HCT116 (cell line): Measurements from ENCODE around the gene TRIM31. TPM values are rescaled to one million over a fixed set of nuclear protein-coding genes. Genes with fewer than 3 reads are reported as not detected.
A peak's percentile ranks its signal among the peaks of the same experiment; 100 is the strongest.

Experiments used
- ATAC-seq: fragments of 200-7000 bp; cut with Tn5 transposase; 2 replicates; pipeline ENCODE4 v1.9.1; 2020; ENCODE audit warnings: mild to moderate bottlenecking, moderate library complexity
- BruUV-seq: library from RNA; stranded (reverse); fragments of 400-500 nt; replicated peaks from 2 replicates; lab custom pipeline; 2021; lab: Mats Ljungman, UMichigan
- CTCF ChIA-PET: fragments of 300-600 bp; sonication (Branson Sonifier 250); formaldehyde crosslinking; loops from one replicate; lab custom pipeline; 2021; ENCODE audit warnings: antibody characterized with exemption; lab: Charles Lee
- POLR2A ChIA-PET: fragments of 300-600, 350-600 bp; sonication (Branson Sonifier 250); formaldehyde crosslinking; loops from one replicate; lab custom pipeline; 2021; ENCODE audit warnings: antibody characterized with exemption; lab: Charles Lee
- RAD21 ChIA-PET, 2 experiments: fragments of 300-600 bp; sonication (Branson Sonifier 250); formaldehyde crosslinking; loops; one replicate each; lab custom pipeline; 2023; ENCODE audit warnings: low total read pairs in 2 of 2; ENCODE audit not compliant: uncharacterized antibody in 2 of 2, unreplicated experiment in 2 of 2, low non-redundant PET in 1 of 2; lab: Charles Lee
- DNase-seq: peaks from one replicate; pipeline ENCODE4 v3.0.0-alpha.2; 2010; ENCODE audit warnings: low read depth, low spot score
- H2AFZ ChIP-seq: fragments of 200-600 bp; shearing (Covaris generic), sonication (generic); 2 replicates; pipeline ENCODE4 v1.6.1; 2017; ENCODE audit warnings: low read depth, mixed run types, mixed read lengths, antibody characterized with exemption, low read length; ENCODE audit not compliant: poor library complexity, severe bottlenecking
- H3K27ac ChIP-seq: 2 replicates; pipeline ENCODE4 v1.5.1; 2012; ENCODE audit warnings: low read depth, low read length
- H3K27me3 ChIP-seq: fragments of 200-600 bp; sonication (generic); 2 replicates; pipeline ENCODE4 v1.6.1; 2016; ENCODE audit warnings: mixed run types, low read length, mixed read lengths; ENCODE audit not compliant: insufficient read depth
- H3K36me3 ChIP-seq, 2 experiments: fragments of 200-500 bp in 1 of 2; fragments of 200-600 bp in 1 of 2; sonication (Bioruptor generic) in 1 of 2; sonication (generic) in 1 of 2; 2 replicates each; pipeline versions ENCODE4 v1.5.1 to v1.6.1; 2014 to 2016; ENCODE audit warnings: low read length in 2 of 2, inconsistent platforms in 1 of 2, mixed read lengths in 1 of 2, mixed run types in 1 of 2; ENCODE audit not compliant: insufficient read depth in 2 of 2, control insufficient read depth in 1 of 2
- H3K4me1 ChIP-seq, 2 experiments: fragments of 200-600 bp in 1 of 2; sonication (generic) in 1 of 2; 2 replicates each; pipeline versions ENCODE4 v1.5.1 to v1.6.1; 2012 to 2017; ENCODE audit warnings: low read length in 2 of 2, inconsistent platforms in 1 of 2, mild to moderate bottlenecking in 1 of 2, mixed read lengths in 1 of 2, mixed run types in 1 of 2, moderate library complexity in 1 of 2; ENCODE audit not compliant: insufficient read depth in 2 of 2, control insufficient read depth in 1 of 2
- H3K4me2 ChIP-seq: fragments of 200-600 bp; sonication (generic); 2 replicates; pipeline ENCODE4 v1.6.1; 2017; ENCODE audit warnings: mixed run types, low read length, mixed read lengths
- H3K4me3 ChIP-seq, 2 experiments: fragments of 200-600 bp in 1 of 2; sonication (generic) in 1 of 2; replicated peaks in 1 of 2; 2 replicates each; pipeline ENCODE4 v1.5.1; 2011 to 2016; ENCODE audit warnings: low read length in 2 of 2, control low read depth in 1 of 2, low read depth in 1 of 2, mild to moderate bottlenecking in 1 of 2, mixed read lengths in 1 of 2, mixed run types in 1 of 2
- H3K79me2 ChIP-seq: fragments of 200-600 bp; sonication (generic); 2 replicates; pipeline ENCODE4 v1.6.1; 2017; ENCODE audit warnings: mild to moderate bottlenecking, mixed run types, low read length, moderate library complexity, mixed read lengths; ENCODE audit not compliant: insufficient read depth
- H3K9ac ChIP-seq: fragments of 200-600 bp; sonication (generic); 2 replicates; pipeline ENCODE4 v1.6.1; 2016; ENCODE audit warnings: low read length, mixed read lengths
- H3K9me2 ChIP-seq: fragments of 200-600 bp; sonication (generic), shearing (Covaris generic); 2 replicates; pipeline ENCODE4 v1.6.1; 2017; ENCODE audit warnings: mixed run types, mild to moderate bottlenecking, moderate library complexity; ENCODE audit not compliant: insufficient read depth
- H3K9me3 ChIP-seq, 2 experiments: fragments of 200-500 bp in 1 of 2; fragments of 200-600 bp in 1 of 2; sonication (Bioruptor generic) in 1 of 2; sonication (generic) in 1 of 2; 2 replicates each; pipeline ENCODE4 v1.6.1; 2014 to 2017; ENCODE audit warnings: low read length in 2 of 2, mixed read lengths in 2 of 2, inconsistent platforms in 1 of 2, low read depth in 1 of 2, mild to moderate bottlenecking in 1 of 2, mixed run types in 1 of 2, moderate library complexity in 1 of 2; ENCODE audit not compliant: control insufficient read depth in 1 of 2, insufficient read depth in 1 of 2
- H4K20me1 ChIP-seq: fragments of 200-600 bp; sonication (generic), shearing (Covaris generic); 2 replicates; pipeline ENCODE4 v1.6.1; 2017; ENCODE audit warnings: mixed run types, mild to moderate bottlenecking, moderate library complexity; ENCODE audit not compliant: insufficient read depth
- CBX3 ChIP-seq: IDR thresholded peaks from 2 replicates; pipeline ENCODE4 v1.6.1; 2012; ENCODE audit warnings: low read depth
- CEBPB ChIP-seq: IDR thresholded peaks from 2 replicates; pipeline ENCODE4 v1.6.1; 2012; ENCODE audit warnings: low read depth
- EGR1 ChIP-seq: IDR thresholded peaks from 2 replicates; pipeline ENCODE4 v1.6.1; 2012; ENCODE audit warnings: low read depth
- EZH2 ChIP-seq: fragments of 200-600 bp; sonication (generic); IDR thresholded peaks from 2 replicates; pipeline ENCODE4 v1.6.1; 2017; ENCODE audit warnings: antibody characterized with exemption, mixed run types
- FOSL1 ChIP-seq: IDR thresholded peaks from 2 replicates; pipeline ENCODE4 v1.6.1; 2012; ENCODE audit warnings: low read depth
- JUND ChIP-seq: IDR thresholded peaks from 2 replicates; pipeline ENCODE4 v1.6.1; 2012
- POLR2A ChIP-seq: IDR thresholded peaks from 2 replicates; pipeline ENCODE4 v1.7.0; 2011; ENCODE audit warnings: borderline replicate concordance; ENCODE audit not compliant: insufficient read depth, insufficient read length; ENCODE audit errors: extremely low read depth
- POLR2AphosphoS5 ChIP-seq: IDR thresholded peaks from 2 replicates; pipeline ENCODE4 v1.6.1; 2011; ENCODE audit warnings: mild to moderate bottlenecking, low read depth, low read length, moderate library complexity
- SIN3A ChIP-seq: IDR thresholded peaks from 2 replicates; pipeline ENCODE4 v1.6.1; 2012; ENCODE audit warnings: low read depth
- SP1 ChIP-seq: IDR thresholded peaks from 2 replicates; pipeline ENCODE4 v1.6.1; 2012; ENCODE audit warnings: low read depth
- SRF ChIP-seq: IDR thresholded peaks from 2 replicates; pipeline ENCODE4 v1.6.1; 2012; ENCODE audit warnings: low read depth
- TCF7L2 ChIP-seq: IDR thresholded peaks from 2 replicates; pipeline ENCODE4 v1.7.0; 2011; ENCODE audit warnings: borderline replicate concordance, inconsistent platforms; ENCODE audit not compliant: insufficient read depth, insufficient read length; ENCODE audit errors: extremely low read depth
- YY1 ChIP-seq: IDR thresholded peaks from 2 replicates; pipeline ENCODE4 v1.6.1; 2011; ENCODE audit warnings: low read length, low read depth, moderate library complexity, mild to moderate bottlenecking; ENCODE audit not compliant: insufficient replicate concordance; ENCODE audit errors: extremely low read depth
- ZFX ChIP-seq: fragments of 450-650 bp; IDR thresholded peaks from 2 replicates; pipeline ENCODE4 v1.6.1; 2017
- ZNF274 ChIP-seq: fragments of 200-500 bp; sonication (Bioruptor generic); IDR thresholded peaks from 2 replicates; pipeline ENCODE4 v1.6.1; 2014; ENCODE audit warnings: mild to moderate bottlenecking, low read depth, low read length, inconsistent platforms
- intact Hi-C: fragments of 100-400 bp; cut with micrococcal nuclease; formaldehyde crosslinking; loops from 2 replicates; pipeline ENCODE4 v1.10.0; 2022
- total RNA-seq: library from RNA; stranded (reverse); gene quantifications from one replicate; pipeline ENCODE4 v1.2.1, GENCODE V29; 2021; ENCODE audit not compliant: unreplicated experiment
- TF ChIP-seq, protein P1 (sequence below), 3 experiments: fragments of 200-600 bp in 1 of 3; sonication (generic) in 1 of 3; IDR thresholded peaks in 2 of 3; conservative IDR thresholded peaks in 1 of 3; 2 replicates each; pipeline ENCODE4 v1.5.1; 2012 to 2017; ENCODE audit warnings: low read depth in 2 of 3, low read length in 2 of 3, antibody characterized with exemption in 1 of 3, borderline replicate concordance in 1 of 3, control low read depth in 1 of 3, mild to moderate bottlenecking in 1 of 3, mixed read lengths in 1 of 3, mixed run types in 1 of 3, moderate library complexity in 1 of 3; ENCODE audit not compliant: insufficient read depth in 1 of 3
- TF ChIP-seq, protein P2 (sequence below): IDR thresholded peaks from 2 replicates; pipeline ENCODE4 v1.6.1; 2012; ENCODE audit warnings: low read depth
- TF ChIP-seq, protein P3 (sequence below): IDR thresholded peaks from 2 replicates; pipeline ENCODE4 v1.6.1; 2012
- TF ChIP-seq, protein P4 (sequence below): IDR thresholded peaks from 2 replicates; pipeline ENCODE4 v1.6.1; 2011; ENCODE audit warnings: mild to moderate bottlenecking, low read length, moderate library complexity; ENCODE audit not compliant: insufficient replicate concordance; ENCODE audit errors: extremely low read depth

The TRIM31 gene
- total RNA-seq, 1 experiment from 2014 or later, result not detected

DNA sequence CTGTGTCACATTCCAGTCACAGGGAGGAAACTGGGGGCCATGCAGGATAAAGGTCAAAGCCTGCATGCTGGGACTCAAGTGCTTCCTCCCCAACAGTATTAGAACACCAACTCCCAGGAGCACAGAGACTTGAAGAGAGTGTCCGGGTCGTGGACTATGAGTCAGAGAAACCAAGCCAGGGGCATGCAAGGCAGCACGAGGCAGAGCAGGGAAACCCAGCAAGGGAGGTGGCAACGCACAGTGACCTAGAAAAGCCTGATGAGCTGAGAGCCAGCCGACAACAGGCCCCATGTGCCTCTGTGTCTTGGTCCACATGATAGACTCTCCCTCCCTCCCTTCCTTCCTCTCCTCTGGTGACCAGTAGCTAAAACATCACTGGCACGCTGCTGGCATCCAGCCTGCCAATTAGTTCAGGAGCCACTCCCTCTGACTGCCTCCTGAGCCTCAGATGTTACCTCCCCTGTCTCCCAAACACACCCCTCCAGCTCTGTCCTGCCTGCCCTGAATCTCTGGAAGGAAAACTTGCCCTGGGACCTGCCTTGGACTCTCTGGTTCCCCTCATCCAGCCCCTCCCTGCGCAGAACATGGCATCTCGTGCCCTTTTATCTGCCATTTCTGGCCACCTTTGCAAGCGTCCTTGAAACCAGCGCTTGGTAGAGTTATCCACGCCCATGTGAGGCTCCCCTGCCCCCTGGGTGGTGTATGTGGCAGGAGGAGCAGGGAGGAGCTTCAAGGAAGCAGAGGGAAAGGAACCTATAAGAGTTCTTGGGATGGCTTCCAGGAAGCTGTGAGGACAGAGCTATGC is 21.1 kb downstream of the TRIM31 start:
- H3K4me2 ChIP-seq, result peak overlapping the region; percentile 87
- H3K27me3 ChIP-seq, result no peaks in the 10 kb centered on the region
- no peaks in the 10 kb centered on the region for H4K20me1 ChIP-seq
- H3K79me2 ChIP-seq, result no peaks in the 10 kb centered on the region
- H3K9me2 ChIP-seq, result no peaks in the 10 kb centered on the region
- H3K9ac ChIP-seq, result peak overlapping the region; percentile 59
- H3K36me3 ChIP-seq, result no peaks in the 10 kb centered on the region
- ChIA-PET POLR2A (interaction anchor here (1.3 to 1.7 kb wide), 2 partner anchors 10 to 31 kb away, joined by 4 to 18 read pairs; partner anchors contain the start of gene POLR1H), RAD21 (interaction anchor here in 1 of 2 experiments (1.2 kb wide), 1 partner anchor 11 kb away, joined by 3 read pairs; no protein-coding TSS in a partner anchor), CTCF (interaction anchor here (0.8 to 2.2 kb wide), 4 partner anchors 10 to 127 kb away, joined by 3 to 8 read pairs (median 6); partner anchors contain the start of gene PPP1R11)
- H3K4me3 ChIP-seq, result peak overlapping the region; percentile 15 to 52; a peak in 3 of 4 replicates
- intact Hi-C loops, result no loop called here
- H3K9me3 ChIP-seq, result no peaks in the 10 kb centered on the region
- peak; percentile 93 for ATAC-seq
- peaks cover 17 to 38% of the 10 kb centered on the region in 2 experiments for H3K4me1 ChIP-seq
- no TSS peak for BruUV-seq
- peak overlapping the region; percentile 71 for H3K27ac ChIP-seq
- DNase-seq, result peak; percentile 85
- peak overlapping the region; percentile 99 for H2AFZ ChIP-seq
- TF ChIP-seq, protein P1, sequence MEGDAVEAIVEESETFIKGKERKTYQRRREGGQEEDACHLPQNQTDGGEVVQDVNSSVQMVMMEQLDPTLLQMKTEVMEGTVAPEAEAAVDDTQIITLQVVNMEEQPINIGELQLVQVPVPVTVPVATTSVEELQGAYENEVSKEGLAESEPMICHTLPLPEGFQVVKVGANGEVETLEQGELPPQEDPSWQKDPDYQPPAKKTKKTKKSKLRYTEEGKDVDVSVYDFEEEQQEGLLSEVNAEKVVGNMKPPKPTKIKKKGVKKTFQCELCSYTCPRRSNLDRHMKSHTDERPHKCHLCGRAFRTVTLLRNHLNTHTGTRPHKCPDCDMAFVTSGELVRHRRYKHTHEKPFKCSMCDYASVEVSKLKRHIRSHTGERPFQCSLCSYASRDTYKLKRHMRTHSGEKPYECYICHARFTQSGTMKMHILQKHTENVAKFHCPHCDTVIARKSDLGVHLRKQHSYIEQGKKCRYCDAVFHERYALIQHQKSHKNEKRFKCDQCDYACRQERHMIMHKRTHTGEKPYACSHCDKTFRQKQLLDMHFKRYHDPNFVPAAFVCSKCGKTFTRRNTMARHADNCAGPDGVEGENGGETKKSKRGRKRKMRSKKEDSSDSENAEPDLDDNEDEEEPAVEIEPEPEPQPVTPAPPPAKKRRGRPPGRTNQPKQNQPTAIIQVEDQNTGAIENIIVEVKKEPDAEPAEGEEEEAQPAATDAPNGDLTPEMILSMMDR (IDR thresholded peaks at IDR 0.05 in 2 of 3, conservative IDR thresholded peaks at IDR 0.05 in 1 of 3; ENCODE audit: borderline replicate concordance in 1 of 3, insufficient read depth in 1 of 3, low read depth in 2 of 3, low read length in 2 of 3), result no peak
- TF ChIP-seq, protein P2, sequence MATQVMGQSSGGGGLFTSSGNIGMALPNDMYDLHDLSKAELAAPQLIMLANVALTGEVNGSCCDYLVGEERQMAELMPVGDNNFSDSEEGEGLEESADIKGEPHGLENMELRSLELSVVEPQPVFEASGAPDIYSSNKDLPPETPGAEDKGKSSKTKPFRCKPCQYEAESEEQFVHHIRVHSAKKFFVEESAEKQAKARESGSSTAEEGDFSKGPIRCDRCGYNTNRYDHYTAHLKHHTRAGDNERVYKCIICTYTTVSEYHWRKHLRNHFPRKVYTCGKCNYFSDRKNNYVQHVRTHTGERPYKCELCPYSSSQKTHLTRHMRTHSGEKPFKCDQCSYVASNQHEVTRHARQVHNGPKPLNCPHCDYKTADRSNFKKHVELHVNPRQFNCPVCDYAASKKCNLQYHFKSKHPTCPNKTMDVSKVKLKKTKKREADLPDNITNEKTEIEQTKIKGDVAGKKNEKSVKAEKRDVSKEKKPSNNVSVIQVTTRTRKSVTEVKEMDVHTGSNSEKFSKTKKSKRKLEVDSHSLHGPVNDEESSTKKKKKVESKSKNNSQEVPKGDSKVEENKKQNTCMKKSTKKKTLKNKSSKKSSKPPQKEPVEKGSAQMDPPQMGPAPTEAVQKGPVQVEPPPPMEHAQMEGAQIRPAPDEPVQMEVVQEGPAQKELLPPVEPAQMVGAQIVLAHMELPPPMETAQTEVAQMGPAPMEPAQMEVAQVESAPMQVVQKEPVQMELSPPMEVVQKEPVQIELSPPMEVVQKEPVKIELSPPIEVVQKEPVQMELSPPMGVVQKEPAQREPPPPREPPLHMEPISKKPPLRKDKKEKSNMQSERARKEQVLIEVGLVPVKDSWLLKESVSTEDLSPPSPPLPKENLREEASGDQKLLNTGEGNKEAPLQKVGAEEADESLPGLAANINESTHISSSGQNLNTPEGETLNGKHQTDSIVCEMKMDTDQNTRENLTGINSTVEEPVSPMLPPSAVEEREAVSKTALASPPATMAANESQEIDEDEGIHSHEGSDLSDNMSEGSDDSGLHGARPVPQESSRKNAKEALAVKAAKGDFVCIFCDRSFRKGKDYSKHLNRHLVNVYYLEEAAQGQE, result no peak
- TF ChIP-seq SRF (no peak), EZH2 (no peak), SIN3A (no peak), CEBPB (no peak), FOSL1 (0 out of 2 replicates have a peak, but pooled peaks have one; percentile 3), TCF7L2 (peak; percentile 72), POLR2AphosphoS5 (peak; percentile 47), SP1 (peak; percentile 75), CBX3 (peak; percentile 99), ZNF274 (no peak), ZFX (no peak), EGR1 (no peak), JUND (peak; percentile 39; the same call in 1 of the 2 replicates), YY1 (no peak), POLR2A (peak; percentile 28)
- TF ChIP-seq, protein P3, sequence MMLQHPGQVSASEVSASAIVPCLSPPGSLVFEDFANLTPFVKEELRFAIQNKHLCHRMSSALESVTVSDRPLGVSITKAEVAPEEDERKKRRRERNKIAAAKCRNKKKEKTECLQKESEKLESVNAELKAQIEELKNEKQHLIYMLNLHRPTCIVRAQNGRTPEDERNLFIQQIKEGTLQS, result no peak
- TF ChIP-seq, protein P4, sequence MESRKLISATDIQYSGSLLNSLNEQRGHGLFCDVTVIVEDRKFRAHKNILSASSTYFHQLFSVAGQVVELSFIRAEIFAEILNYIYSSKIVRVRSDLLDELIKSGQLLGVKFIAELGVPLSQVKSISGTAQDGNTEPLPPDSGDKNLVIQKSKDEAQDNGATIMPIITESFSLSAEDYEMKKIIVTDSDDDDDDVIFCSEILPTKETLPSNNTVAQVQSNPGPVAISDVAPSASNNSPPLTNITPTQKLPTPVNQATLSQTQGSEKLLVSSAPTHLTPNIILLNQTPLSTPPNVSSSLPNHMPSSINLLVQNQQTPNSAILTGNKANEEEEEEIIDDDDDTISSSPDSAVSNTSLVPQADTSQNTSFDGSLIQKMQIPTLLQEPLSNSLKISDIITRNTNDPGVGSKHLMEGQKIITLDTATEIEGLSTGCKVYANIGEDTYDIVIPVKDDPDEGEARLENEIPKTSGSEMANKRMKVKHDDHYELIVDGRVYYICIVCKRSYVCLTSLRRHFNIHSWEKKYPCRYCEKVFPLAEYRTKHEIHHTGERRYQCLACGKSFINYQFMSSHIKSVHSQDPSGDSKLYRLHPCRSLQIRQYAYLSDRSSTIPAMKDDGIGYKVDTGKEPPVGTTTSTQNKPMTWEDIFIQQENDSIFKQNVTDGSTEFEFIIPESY, result no peak
